OCI-LY3 (cell line): ENCODE data around the gene POU2AF1.

Experiments
- H2AFZ ChIP-seq: fragments of 200-600, 300-600 bp; shearing (Covaris generic); 2 replicates; pipeline ENCODE4 v1.6.0; 2014; ENCODE audit warnings: antibody characterized with exemption, low read depth, low read length
- H3K27ac ChIP-seq: fragments of 200-600, 300-600 bp; sonication (generic); 2 replicates; pipeline ENCODE4 v1.5.1; 2014; ENCODE audit warnings: mild to moderate bottlenecking, low read length, moderate library complexity, mixed read lengths
- H3K27me3 ChIP-seq: fragments of 200-600, 300-600 bp; sonication (generic); 2 replicates; pipeline ENCODE4 v1.6.1; 2014; ENCODE audit warnings: low read depth, low read length, mixed read lengths
- H3K36me3 ChIP-seq: fragments of 200-600, 300-600 bp; sonication (generic); replicated peaks from 2 replicates; pipeline ENCODE3; 2014; ENCODE audit warnings: low read depth, low read length, mixed read lengths
- H3K4me1 ChIP-seq: fragments of 300-600, 200-600 bp; sonication (generic); 2 replicates; pipeline ENCODE4 v1.6.1; 2014; ENCODE audit warnings: low read length, mixed read lengths
- H3K4me2 ChIP-seq: fragments of 200-600, 300-600 bp; sonication (generic); 2 replicates; pipeline ENCODE4 v1.6.1; 2014; ENCODE audit warnings: low read length, mixed read lengths
- H3K4me3 ChIP-seq: fragments of 300-600, 200-600 bp; sonication (generic); 2 replicates; pipeline ENCODE4 v1.5.1; 2014; ENCODE audit warnings: antibody characterized with exemption, mild to moderate bottlenecking, low read length, moderate library complexity
- H3K79me2 ChIP-seq: fragments of 300-600, 200-600 bp; shearing (Covaris generic); 2 replicates; pipeline ENCODE4 v1.6.1; 2014; ENCODE audit warnings: mild to moderate bottlenecking, low read length, mixed read lengths
- H3K9ac ChIP-seq: fragments of 300-600, 200-600 bp; shearing (Covaris generic); 2 replicates; pipeline ENCODE4 v1.6.0; 2014; ENCODE audit warnings: mild to moderate bottlenecking, low read length, moderate library complexity
- H3K9me3 ChIP-seq: fragments of 200-600, 300-600 bp; shearing (Covaris generic); 2 replicates; pipeline ENCODE4 v1.6.1; 2014; ENCODE audit warnings: low read length, mixed read lengths; ENCODE audit not compliant: insufficient read depth
- H4K20me1 ChIP-seq: fragments of 200-600, 300-600 bp; sonication (generic); 2 replicates; pipeline ENCODE4 v1.6.1; 2016; ENCODE audit warnings: low read length, mixed read lengths; ENCODE audit not compliant: insufficient read depth
- EZH2phosphoT487 ChIP-seq: fragments of 200-600 bp; shearing (Covaris generic); IDR thresholded peaks from 2 replicates; pipeline ENCODE4 v1.6.1; 2018; ENCODE audit warnings: antibody characterized with exemption, mixed run types, low read depth
- TF ChIP-seq, protein P1 (sequence below): fragments of 200-600, 300-600 bp; sonication (generic); IDR thresholded peaks from 2 replicates; pipeline ENCODE4 v1.5.1; 2014; ENCODE audit warnings: antibody characterized with exemption, low read length, low read depth

The POU2AF1 gene

DNA sequence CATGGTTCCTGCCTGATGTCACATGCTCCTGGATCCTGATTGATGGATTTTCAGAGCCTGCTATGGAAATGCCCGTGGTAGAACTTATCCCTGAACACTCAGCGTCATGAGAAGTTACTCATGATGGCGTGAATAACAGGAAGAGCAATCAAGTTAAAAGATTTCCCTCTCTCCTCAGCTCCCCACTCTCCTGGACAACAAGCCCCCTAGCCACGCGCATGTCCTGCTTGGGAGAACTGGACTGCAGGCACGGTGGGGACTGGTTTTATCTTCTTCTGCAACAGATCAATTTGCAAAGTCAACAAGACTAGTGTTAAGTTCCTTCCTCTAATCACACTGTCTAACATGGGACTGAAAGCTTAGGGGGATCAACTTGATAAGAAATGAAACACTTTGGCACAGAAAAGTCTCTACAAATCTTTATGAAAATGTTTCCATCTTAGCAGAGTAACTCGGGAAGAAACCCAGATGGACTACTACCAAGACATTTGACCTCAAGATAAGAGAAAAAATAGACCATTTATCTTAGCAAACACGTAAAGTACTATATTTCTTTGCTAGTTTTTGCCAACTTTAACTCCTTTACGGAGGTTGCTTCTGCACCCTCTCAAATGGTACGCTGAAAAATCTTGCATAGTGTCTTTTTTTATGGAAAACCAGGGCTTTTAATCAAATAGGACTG, 27.6 kb downstream of the POU2AF1 start:
- Histone ChIP-seq H3K36me3 (peaks cover 58% of the 10 kb centered on the region), H3K4me3 (no peak overlapping the region), H3K4me1 (0 out of 2 replicates have a peak, but pooled peaks cover 5% of the 10 kb centered on the region), H3K27me3 (no peaks in the 10 kb centered on the region), H3K9me3 (no peaks in the 10 kb centered on the region), H3K79me2 (no peaks in the 10 kb centered on the region), H3K9ac (no peak overlapping the region), H4K20me1 (peaks cover 16% of the 10 kb centered on the region; the same call in 1 of the 2 replicates), H3K4me2 (no peak overlapping the region), H2AFZ (no peak overlapping the region), H3K27ac (peak overlapping the region; percentile 44; the same call in 1 of the 2 replicates)
- TF ChIP-seq EZH2phosphoT487 = no peak
- TF ChIP-seq, protein P1, sequence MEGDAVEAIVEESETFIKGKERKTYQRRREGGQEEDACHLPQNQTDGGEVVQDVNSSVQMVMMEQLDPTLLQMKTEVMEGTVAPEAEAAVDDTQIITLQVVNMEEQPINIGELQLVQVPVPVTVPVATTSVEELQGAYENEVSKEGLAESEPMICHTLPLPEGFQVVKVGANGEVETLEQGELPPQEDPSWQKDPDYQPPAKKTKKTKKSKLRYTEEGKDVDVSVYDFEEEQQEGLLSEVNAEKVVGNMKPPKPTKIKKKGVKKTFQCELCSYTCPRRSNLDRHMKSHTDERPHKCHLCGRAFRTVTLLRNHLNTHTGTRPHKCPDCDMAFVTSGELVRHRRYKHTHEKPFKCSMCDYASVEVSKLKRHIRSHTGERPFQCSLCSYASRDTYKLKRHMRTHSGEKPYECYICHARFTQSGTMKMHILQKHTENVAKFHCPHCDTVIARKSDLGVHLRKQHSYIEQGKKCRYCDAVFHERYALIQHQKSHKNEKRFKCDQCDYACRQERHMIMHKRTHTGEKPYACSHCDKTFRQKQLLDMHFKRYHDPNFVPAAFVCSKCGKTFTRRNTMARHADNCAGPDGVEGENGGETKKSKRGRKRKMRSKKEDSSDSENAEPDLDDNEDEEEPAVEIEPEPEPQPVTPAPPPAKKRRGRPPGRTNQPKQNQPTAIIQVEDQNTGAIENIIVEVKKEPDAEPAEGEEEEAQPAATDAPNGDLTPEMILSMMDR = no peak

DNA sequence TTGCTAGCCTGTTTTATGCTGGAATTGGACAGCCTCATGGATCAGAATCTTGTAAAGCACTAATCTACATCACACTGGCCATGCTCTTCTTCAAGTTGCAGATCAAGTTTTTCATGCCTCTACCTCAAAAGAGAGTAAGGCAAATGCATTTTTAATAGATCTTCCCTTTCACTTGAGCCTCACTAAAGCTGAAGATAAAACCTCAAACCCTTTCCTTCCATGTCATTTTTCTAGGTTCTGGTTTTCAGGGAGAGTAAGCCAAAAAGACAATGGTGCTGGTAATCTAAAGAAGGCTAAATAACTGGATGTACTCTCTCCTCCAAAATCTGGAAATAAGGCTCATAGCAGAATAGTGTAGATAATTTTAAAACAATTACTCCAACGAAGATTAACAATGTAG, 28.3 kb downstream of the POU2AF1 start:
- peaks cover 14% of the 10 kb centered on the region; the same call in 1 of the 2 replicates for H4K20me1 ChIP-seq
- H3K27me3 ChIP-seq = no peaks in the 10 kb centered on the region
- peaks cover 51% of the 10 kb centered on the region for H3K36me3 ChIP-seq
- no peaks in the 10 kb centered on the region for H3K9me3 ChIP-seq
- peak overlapping the region; percentile 44 for H3K27ac ChIP-seq
- H3K4me3 ChIP-seq = no peak overlapping the region
- no peak overlapping the region for H2AFZ ChIP-seq
- H3K4me1 ChIP-seq = 0 out of 2 replicates have a peak, but pooled peaks cover 5% of the 10 kb centered on the region
- H3K4me2 ChIP-seq = no peak overlapping the region
- H3K9ac ChIP-seq = no peak overlapping the region
- H3K79me2 ChIP-seq = no peaks in the 10 kb centered on the region
- TF ChIP-seq, protein P1 = no peak
- no peak for TF ChIP-seq EZH2phosphoT487

DNA sequence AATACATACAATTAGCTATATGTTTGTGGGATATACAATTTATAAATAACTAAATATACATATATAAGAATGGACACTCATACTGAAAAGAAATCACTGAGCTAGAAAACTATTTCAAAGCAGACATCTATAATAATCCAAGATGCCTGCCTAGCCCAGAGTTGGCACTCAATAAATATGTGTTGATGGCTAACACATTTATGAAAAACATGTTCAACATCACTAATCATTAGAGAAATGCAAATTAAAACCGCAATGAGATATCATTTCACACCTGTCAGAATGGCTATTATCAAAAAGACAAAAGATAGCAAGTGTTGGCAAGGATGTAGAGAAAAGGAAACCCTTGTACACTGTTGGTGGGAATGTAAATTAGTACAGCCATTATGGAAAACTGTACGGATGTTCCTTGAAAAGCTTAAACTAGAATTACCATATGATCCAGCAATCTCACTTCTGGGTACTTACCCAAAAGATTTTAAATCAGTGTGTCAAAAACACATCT, 29.8 kb downstream of the POU2AF1 start:
- no peaks in the 10 kb centered on the region for H3K27me3 ChIP-seq
- no peak overlapping the region for H2AFZ ChIP-seq
- H3K9me3 ChIP-seq = no peaks in the 10 kb centered on the region
- H3K9ac ChIP-seq = no peak overlapping the region
- H3K36me3 ChIP-seq = peaks cover 35% of the 10 kb centered on the region
- no peak overlapping the region for H3K4me2 ChIP-seq
- peaks cover 7% of the 10 kb centered on the region; the same call in 1 of the 2 replicates for H4K20me1 ChIP-seq
- H3K27ac ChIP-seq = no peak overlapping the region
- no peak overlapping the region for H3K4me3 ChIP-seq
- H3K4me1 ChIP-seq = 0 out of 2 replicates have a peak, but pooled peaks cover 5% of the 10 kb centered on the region
- TF ChIP-seq, protein P1 = no peak
- TF ChIP-seq EZH2phosphoT487 = no peak
- H3K79me2 ChIP-seq = no peaks in the 10 kb centered on the region

DNA sequence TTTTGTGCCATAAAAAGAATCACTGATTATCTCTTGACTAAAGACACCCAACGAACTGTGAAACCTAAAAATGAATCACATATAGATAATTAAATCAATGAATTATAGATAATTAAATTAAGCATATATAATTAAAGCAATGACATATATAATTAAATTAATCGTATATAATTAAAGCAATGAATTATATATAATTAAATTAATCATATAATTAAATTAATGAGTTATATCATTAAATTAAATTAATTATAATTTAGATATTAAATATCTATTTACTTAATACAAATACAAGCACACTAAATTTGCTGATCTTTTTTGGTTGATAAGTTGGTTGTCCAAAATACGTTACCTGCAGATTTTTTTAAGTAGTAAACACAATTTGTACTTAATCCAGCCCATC, 30.9 kb downstream of the POU2AF1 start:
- 0 out of 2 replicates have a peak, but pooled peaks cover 5% of the 10 kb centered on the region for H3K4me1 ChIP-seq

More for the DNA sequence above, 30.9 kb downstream of the POU2AF1 start:
- Histone ChIP-seq H4K20me1 (peaks cover 2% of the 10 kb centered on the region; the same call in 1 of the 2 replicates), H3K27ac (no peak overlapping the region), H3K4me3 (no peak overlapping the region), H3K36me3 (peaks cover 24% of the 10 kb centered on the region), H3K79me2 (no peaks in the 10 kb centered on the region), H3K27me3 (no peaks in the 10 kb centered on the region), H2AFZ (no peak overlapping the region), H3K9ac (no peak overlapping the region), H3K9me3 (no peaks in the 10 kb centered on the region), H3K4me2 (no peak overlapping the region)
- no peak for TF ChIP-seq EZH2phosphoT487
- TF ChIP-seq, protein P1 = no peak
